Measurements from ENCODE around the gene MYO5B. TPM values are rescaled to one million over a fixed set of nuclear protein-coding genes. Genes with fewer than 3 reads are reported as not detected.

Gene MYO5B
- total and polyA plus RNA-seq, 10 of the 15 experiments (the other 5 are each of a cell fraction or from before 2014, with no cell fraction given), result 2.5 to 4.5 (median 3.3) TPM

- TF ChIP-seq, protein P1, sequence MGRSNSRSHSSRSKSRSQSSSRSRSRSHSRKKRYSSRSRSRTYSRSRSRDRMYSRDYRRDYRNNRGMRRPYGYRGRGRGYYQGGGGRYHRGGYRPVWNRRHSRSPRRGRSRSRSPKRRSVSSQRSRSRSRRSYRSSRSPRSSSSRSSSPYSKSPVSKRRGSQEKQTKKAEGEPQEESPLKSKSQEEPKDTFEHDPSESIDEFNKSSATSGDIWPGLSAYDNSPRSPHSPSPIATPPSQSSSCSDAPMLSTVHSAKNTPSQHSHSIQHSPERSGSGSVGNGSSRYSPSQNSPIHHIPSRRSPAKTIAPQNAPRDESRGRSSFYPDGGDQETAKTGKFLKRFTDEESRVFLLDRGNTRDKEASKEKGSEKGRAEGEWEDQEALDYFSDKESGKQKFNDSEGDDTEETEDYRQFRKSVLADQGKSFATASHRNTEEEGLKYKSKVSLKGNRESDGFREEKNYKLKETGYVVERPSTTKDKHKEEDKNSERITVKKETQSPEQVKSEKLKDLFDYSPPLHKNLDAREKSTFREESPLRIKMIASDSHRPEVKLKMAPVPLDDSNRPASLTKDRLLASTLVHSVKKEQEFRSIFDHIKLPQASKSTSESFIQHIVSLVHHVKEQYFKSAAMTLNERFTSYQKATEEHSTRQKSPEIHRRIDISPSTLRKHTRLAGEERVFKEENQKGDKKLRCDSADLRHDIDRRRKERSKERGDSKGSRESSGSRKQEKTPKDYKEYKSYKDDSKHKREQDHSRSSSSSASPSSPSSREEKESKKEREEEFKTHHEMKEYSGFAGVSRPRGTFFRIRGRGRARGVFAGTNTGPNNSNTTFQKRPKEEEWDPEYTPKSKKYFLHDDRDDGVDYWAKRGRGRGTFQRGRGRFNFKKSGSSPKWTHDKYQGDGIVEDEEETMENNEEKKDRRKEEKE (IDR thresholded peaks at IDR 0.05), result no peak
- TF ChIP-seq ZSCAN29 (IDR thresholded peaks at IDR 0.05) (no peak), PRDM15 (CRISPR knock-in tag; IDR thresholded peaks at IDR 0.05) (no peak), BRCA1 (IDR thresholded peaks at IDR 0.05; ENCODE audit: low read depth, low read length) (no peak), FOS (IDR thresholded peaks at IDR 0.05; ENCODE audit: borderline replicate concordance, extremely low read depth, insufficient read length) (no peak), NR2C1 (IDR thresholded peaks at IDR 0.05) (no peak), NR2C2 (IDR thresholded peaks at IDR 0.05; ENCODE audit: borderline replicate concordance, control insufficient read depth, insufficient read length, low read depth) (no peak), HDAC6 (IDR thresholded peaks at IDR 0.05; ENCODE audit: unreplicated experiment) (no peak), WRNIP1 (IDR thresholded peaks at IDR 0.05; ENCODE audit: borderline replicate concordance, low read depth, low read length) (no peak), HDAC2 (IDR thresholded peaks at IDR 0.05) (no peak)
- TF ChIP-seq, protein P2, sequence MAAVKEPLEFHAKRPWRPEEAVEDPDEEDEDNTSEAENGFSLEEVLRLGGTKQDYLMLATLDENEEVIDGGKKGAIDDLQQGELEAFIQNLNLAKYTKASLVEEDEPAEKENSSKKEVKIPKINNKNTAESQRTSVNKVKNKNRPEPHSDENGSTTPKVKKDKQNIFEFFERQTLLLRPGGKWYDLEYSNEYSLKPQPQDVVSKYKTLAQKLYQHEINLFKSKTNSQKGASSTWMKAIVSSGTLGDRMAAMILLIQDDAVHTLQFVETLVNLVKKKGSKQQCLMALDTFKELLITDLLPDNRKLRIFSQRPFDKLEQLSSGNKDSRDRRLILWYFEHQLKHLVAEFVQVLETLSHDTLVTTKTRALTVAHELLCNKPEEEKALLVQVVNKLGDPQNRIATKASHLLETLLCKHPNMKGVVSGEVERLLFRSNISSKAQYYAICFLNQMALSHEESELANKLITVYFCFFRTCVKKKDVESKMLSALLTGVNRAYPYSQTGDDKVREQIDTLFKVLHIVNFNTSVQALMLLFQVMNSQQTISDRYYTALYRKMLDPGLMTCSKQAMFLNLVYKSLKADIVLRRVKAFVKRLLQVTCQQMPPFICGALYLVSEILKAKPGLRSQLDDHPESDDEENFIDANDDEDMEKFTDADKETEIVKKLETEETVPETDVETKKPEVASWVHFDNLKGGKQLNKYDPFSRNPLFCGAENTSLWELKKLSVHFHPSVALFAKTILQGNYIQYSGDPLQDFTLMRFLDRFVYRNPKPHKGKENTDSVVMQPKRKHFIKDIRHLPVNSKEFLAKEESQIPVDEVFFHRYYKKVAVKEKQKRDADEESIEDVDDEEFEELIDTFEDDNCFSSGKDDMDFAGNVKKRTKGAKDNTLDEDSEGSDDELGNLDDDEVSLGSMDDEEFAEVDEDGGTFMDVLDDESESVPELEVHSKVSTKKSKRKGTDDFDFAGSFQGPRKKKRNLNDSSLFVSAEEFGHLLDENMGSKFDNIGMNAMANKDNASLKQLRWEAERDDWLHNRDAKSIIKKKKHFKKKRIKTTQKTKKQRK (IDR thresholded peaks at IDR 0.05; ENCODE audit: low read depth, low read length), result no peak
These were observed 396.9 kb downstream of the MYO5B start (continued) for GRCh38 chr18:49798001-49798400.
